Colonic mucosa (tissue), 4 donors: ENCODE data around the gene SEPHS1. TPM values are rescaled to one million over a fixed set of nuclear protein-coding genes. Genes with fewer than 3 reads are reported as not detected.
A peak's percentile ranks its signal among the peaks of the same experiment; 100 is the strongest.
"Not testable (repeated sequence)": the region's sequence is repeated elsewhere in the genome, so short reads cannot be mapped to it uniquely, and the experiment has no call there.

ENCODE experiments used
- DNase-seq: peaks from one replicate; pipeline ENCODE4 v3.0.0-alpha.2; 2020
- H3K27ac ChIP-seq: fragments of 200-600 bp; one replicate; pipeline ENCODE4 v1.8.0; 2021
- H3K27me3 ChIP-seq: fragments of 200-600 bp; one replicate; pipeline ENCODE4 v1.8.0; 2021
- H3K36me3 ChIP-seq: fragments of 200-600 bp; one replicate; pipeline ENCODE4 v1.8.0; 2021
- H3K4me1 ChIP-seq: fragments of 200-600 bp; one replicate; pipeline ENCODE4 v1.8.0; 2021; ENCODE audit warnings: mild to moderate bottlenecking
- H3K4me3 ChIP-seq: fragments of 200-600 bp; one replicate; pipeline ENCODE4 v1.8.0; 2021
- H3K9ac ChIP-seq, 2 donors: one replicate each; pipeline ENCODE4 v1.7.0; 2013; ENCODE audit warnings: control low read depth in 2 of 2, low read depth in 2 of 2, low read length in 2 of 2
- H3K9me3 ChIP-seq: fragments of 200-600 bp; one replicate; pipeline ENCODE4 v1.8.0; 2021
- CTCF ChIP-seq: fragments of 200-600 bp; IDR thresholded peaks from one replicate; pipeline ENCODE4 v1.8.0; 2022; ENCODE audit warnings: antibody characterized with exemption, mild to moderate bottlenecking
- intact Hi-C: fragments of 100-400 bp; cut with DNase I; formaldehyde crosslinking; loops from one replicate; pipeline ENCODE4 v1.14.1; 2022
- total RNA-seq, 2 donors: library from RNA; stranded (reverse); fragmentation: NEBNext Ultra II Directional in 1 of 2; extraction: Animal tissue kit (Norgen Biotek cat#: 25700) in 1 of 2; gene quantifications; one replicate each; pipeline ENCODE4 v1.2.1, GENCODE V29; 2021
- donor health status: healthy.
- donor health status: DM: no; HTN: no; CAD: no.
- donor health status: DM: no; HTN: no; CAD: no.

Gene SEPHS1
- total RNA-seq, 2 donors from 2014 or later = 34.4 to 51.3 TPM

GRCh38 chr10:13382703-13383398 lies 34.8 kb upstream of the SEPHS1 start:
- no peaks in the 10 kb centered on the region for H3K9me3 ChIP-seq
- peaks cover 5% of the 10 kb centered on the region for H3K4me1 ChIP-seq
- no peaks in the 10 kb centered on the region for H3K36me3 ChIP-seq
- DNase-seq = peak; percentile 64
- TF ChIP-seq CTCF = no peak
- peak overlapping the region; percentile 14 for H3K4me3 ChIP-seq
- peak overlapping the region; percentile 13 to 76 for H3K9ac ChIP-seq
- peak overlapping the region; percentile 68 for H3K27ac ChIP-seq
- intact Hi-C loops = no loop called here
- no peaks in the 10 kb centered on the region for H3K27me3 ChIP-seq

DNA sequence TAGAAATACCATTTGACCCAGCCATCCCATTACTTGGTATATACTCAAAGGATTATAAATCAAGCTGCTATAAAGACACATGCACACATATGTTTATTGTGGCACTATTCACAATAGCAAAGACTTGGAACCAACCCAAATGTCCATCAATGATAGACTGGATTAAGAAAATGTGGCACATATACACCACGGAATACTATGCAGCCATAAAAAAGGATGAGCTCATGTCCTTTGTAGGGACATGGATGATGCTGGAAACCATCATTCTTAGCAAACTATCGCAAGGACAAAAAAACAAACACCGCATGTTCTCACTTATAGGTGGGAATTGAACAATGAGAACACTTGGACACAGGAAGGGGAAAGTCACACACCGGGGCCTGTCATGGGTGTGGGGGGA lies 31.0 kb upstream of the SEPHS1 start:
- DNase-seq, H3K9ac ChIP-seq, H3K4me3 ChIP-seq, H3K36me3 ChIP-seq, H3K9me3 ChIP-seq, H3K4me1 ChIP-seq, H3K27ac ChIP-seq, H3K27me3 ChIP-seq, intact Hi-C loops: not testable (repeated sequence)

DNA sequence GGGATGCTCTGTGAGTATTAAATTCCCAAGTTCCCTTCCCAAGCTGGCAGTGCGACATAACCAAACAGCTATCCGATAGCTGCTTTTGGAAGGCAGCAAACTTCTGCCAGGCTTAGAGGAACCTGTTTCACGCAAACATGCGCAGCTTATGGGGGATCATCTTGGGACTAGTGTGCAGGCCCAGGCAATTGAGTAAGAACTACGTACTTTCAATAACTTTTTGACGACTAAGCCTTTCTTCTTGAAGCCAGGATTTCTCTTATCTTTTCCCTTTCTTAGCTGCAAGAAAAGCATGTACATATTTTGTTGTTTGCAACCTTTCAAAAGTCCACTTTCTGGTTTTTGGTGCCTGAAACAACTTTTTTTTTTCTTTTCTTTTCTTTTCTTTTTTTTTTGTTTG lies 28.7 kb upstream of the SEPHS1 start:
- Histone ChIP-seq H3K4me1 (no peaks in the 10 kb centered on the region), H3K27me3 (no peaks in the 10 kb centered on the region), H3K27ac (no peak overlapping the region), H3K9ac (no peak overlapping the region), H3K9me3 (no peaks in the 10 kb centered on the region), H3K36me3 (no peaks in the 10 kb centered on the region), H3K4me3 (no peak overlapping the region)
- no peak for DNase-seq
- TF ChIP-seq CTCF = no peak
- intact Hi-C loops = no loop called here

DNA sequence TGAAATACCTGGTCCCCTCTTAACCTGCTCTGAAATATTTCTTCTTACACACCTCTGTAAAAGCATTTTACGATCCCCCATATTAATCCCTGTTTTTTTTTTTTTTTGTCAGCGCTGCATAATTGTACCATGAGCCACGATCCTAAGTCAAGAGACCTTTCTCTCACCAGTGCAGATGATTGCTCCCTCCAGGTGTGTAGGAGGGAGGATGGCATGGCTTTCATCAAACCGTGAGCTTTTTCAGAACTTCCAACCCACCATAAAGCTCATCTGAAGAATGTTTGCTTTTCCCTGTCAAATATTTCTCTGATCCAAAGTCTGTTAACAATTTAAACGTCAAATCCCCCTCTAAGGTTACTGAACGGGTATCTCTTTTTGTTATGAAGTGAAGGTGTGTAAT lies 28.2 kb upstream of the SEPHS1 start:
- no peak for TF ChIP-seq CTCF
- intact Hi-C loops = no loop called here
- Histone ChIP-seq H3K9me3 (no peaks in the 10 kb centered on the region), H3K4me1 (no peaks in the 10 kb centered on the region), H3K36me3 (no peaks in the 10 kb centered on the region), H3K27ac (no peak overlapping the region), H3K27me3 (no peaks in the 10 kb centered on the region), H3K9ac (no peak overlapping the region), H3K4me3 (no peak overlapping the region)
- no peak for DNase-seq

- no peak for DNase-seq
- Histone ChIP-seq H3K27ac (no peak overlapping the region), H3K9ac (no peak overlapping the region), H3K4me1 (no peaks in the 10 kb centered on the region), H3K36me3 (no peaks in the 10 kb centered on the region), H3K9me3 (no peaks in the 10 kb centered on the region), H3K27me3 (no peaks in the 10 kb centered on the region), H3K4me3 (no peak overlapping the region)
- TF ChIP-seq CTCF = no peak
- intact Hi-C loops = no loop called here
Observed at GRCh38 chr10:13375791-13376190, 27.7 kb upstream of the SEPHS1 start.

- Histone ChIP-seq H3K4me3 (no peak overlapping the region), H3K36me3 (no peaks in the 10 kb centered on the region), H3K9me3 (no peaks in the 10 kb centered on the region), H3K4me1 (no peaks in the 10 kb centered on the region), H3K9ac (no peak overlapping the region), H3K27me3 (no peaks in the 10 kb centered on the region), H3K27ac (no peak overlapping the region)
- no peak for TF ChIP-seq CTCF
- DNase-seq = no peak
- intact Hi-C loops = loop anchor here (2.0 to 5.0 kb wide), 2 partner anchors 67 to 164 kb away; no protein-coding TSS in a partner anchor
Observed at GRCh38 chr10:13373644-13374043, 25.6 kb upstream of the SEPHS1 start.
